Activated naive CD4-positive, alpha-beta T cell treated with anti-CD3 and anti-CD28 coated beads, Interleukin-2, amount 10 ng/mL, durations not matched to agents 7 days and 5 days (primary cell): ENCODE measurements around the gene RASGRP4.
"Not testable (repeated sequence)": the region's sequence is repeated elsewhere in the genome, so short reads cannot be mapped to it uniquely, and the experiment has no call there.

Experiments
- CTCF ChIA-PET: fragments of 350-600 bp; sonication (Branson Sonifier 250); formaldehyde crosslinking; loops from one replicate; lab custom pipeline; 2021; ENCODE audit warnings: antibody characterized with exemption; lab: Charles Lee
- DNase-seq: peaks from one replicate; pipeline ENCODE4 v3.0.0-alpha.2; 2020
- H3K27ac Mint-ChIP-seq: one replicate; pipeline ENCODE4 v1.8.0; 2021; ENCODE audit warnings: mild to moderate bottlenecking, moderate library complexity, mixed read lengths
- H3K27me3 Mint-ChIP-seq: one replicate; pipeline ENCODE4 v1.8.0; 2021; ENCODE audit warnings: mild to moderate bottlenecking, mixed read lengths
- H3K36me3 Mint-ChIP-seq: one replicate; pipeline ENCODE4 v1.8.0; 2021; ENCODE audit warnings: mixed read lengths
- H3K4me1 Mint-ChIP-seq: one replicate; pipeline ENCODE4 v1.8.0; 2021; ENCODE audit warnings: mixed read lengths
- H3K4me3 Mint-ChIP-seq: one replicate; pipeline ENCODE4 v1.8.0; 2021; ENCODE audit warnings: mild to moderate bottlenecking, moderate library complexity, mixed read lengths
- H3K9me3 Mint-ChIP-seq: one replicate; pipeline ENCODE4 v1.8.0; 2021; ENCODE audit warnings: mixed read lengths

The RASGRP4 gene

GRCh38 chr19:38375748-38376147, 50.3 kb downstream of the RASGRP4 start:
- CTCF ChIA-PET: interaction anchor here (0.5 to 2.8 kb wide), 2 partner anchors 40 to 455 kb away, joined by 3 to 16 read pairs; partner anchors contain the start of gene CATSPERG
- peak overlapping the region; percentile 99 for H3K4me3 Mint-ChIP-seq
- peaks cover 13% of the 10 kb centered on the region for H3K27me3 Mint-ChIP-seq
- peaks cover 25% of the 10 kb centered on the region for H3K36me3 Mint-ChIP-seq
- no peak for DNase-seq
- peaks cover 27% of the 10 kb centered on the region for H3K4me1 Mint-ChIP-seq
- H3K27ac Mint-ChIP-seq: peak overlapping the region; percentile 96
- H3K9me3 Mint-ChIP-seq: no peaks in the 10 kb centered on the region

GRCh38 chr19:38375098-38375493, 50.9 kb downstream of the RASGRP4 start:
- Mint-ChIP-seq H3K4me3 (peak overlapping the region; percentile 99), H3K27me3 (peaks cover 20% of the 10 kb centered on the region), H3K9me3 (no peaks in the 10 kb centered on the region), H3K27ac (peak overlapping the region; percentile 96), H3K36me3 (peaks cover 25% of the 10 kb centered on the region), H3K4me1 (peaks cover 27% of the 10 kb centered on the region)
- CTCF ChIA-PET: interaction anchor here (1.1 to 2.8 kb wide), 6 partner anchors 10 to 39 kb away, joined by 3 to 16 read pairs (median 4); partner anchors contain the start of genes CATSPERG and FAM98C
- no peak for DNase-seq

GRCh38 chr19:38374332-38375097, 51.5 kb downstream of the RASGRP4 start, which contains the start of gene PSMD8:
Gene PSMD8 (plus strand): TSS chr19:38374571. CDS start chr19:38374602, 31 bp downstream.
- H3K27me3 Mint-ChIP-seq: peaks cover 23% of the 10 kb centered on the region
- peak within 1 kb of the TSS; percentile 99 for H3K4me3 Mint-ChIP-seq
- no peaks in the 10 kb centered on the region for H3K9me3 Mint-ChIP-seq
- peaks cover 23% of the 10 kb centered on the region for H3K36me3 Mint-ChIP-seq
- peaks cover 27% of the 10 kb centered on the region for H3K4me1 Mint-ChIP-seq
- CTCF ChIA-PET: interaction anchor here (0.7 to 2.8 kb wide), 12 partner anchors 11 to 556 kb away, joined by 3 to 16 read pairs (median 4); partner anchors contain the start of genes CATSPERG, FAM98C and SARS2
- peak within 1 kb of the TSS; percentile 96 for H3K27ac Mint-ChIP-seq
- peak; percentile 99 for DNase-seq

- CTCF ChIA-PET: interaction anchor here (0.7 to 2.8 kb wide), 11 partner anchors 11 to 556 kb away, joined by 3 to 16 read pairs (median 3); partner anchors contain the start of genes CATSPERG, FAM98C and SARS2
- Mint-ChIP-seq H3K36me3 (peaks cover 17% of the 10 kb centered on the region), H3K4me1 (peaks cover 27% of the 10 kb centered on the region)
These were observed 52.1 kb downstream of the RASGRP4 start for GRCh38 chr19:38373907-38374331.

GRCh38 chr19:38371081-38371480, 54.9 kb downstream of the RASGRP4 start:
- CTCF ChIA-PET: interaction anchor here (0.8 kb wide), 1 partner anchor 11 kb away, joined by 3 read pairs; no protein-coding TSS in a partner anchor
- no peak overlapping the region for H3K27ac Mint-ChIP-seq

More at GRCh38 chr19:38373907-38374331, 52.1 kb downstream of the RASGRP4 start:
- Mint-ChIP-seq H3K27ac (peak overlapping the region; percentile 96), H3K27me3 (peaks cover 23% of the 10 kb centered on the region), H3K9me3 (no peaks in the 10 kb centered on the region), H3K4me3 (peak overlapping the region; percentile 99)
- DNase-seq: no peak

GRCh38 chr19:38370299-38370698, 55.7 kb downstream of the RASGRP4 start:
- Mint-ChIP-seq H3K4me3 (no peak overlapping the region), H3K27ac (no peak overlapping the region)

More at GRCh38 chr19:38371081-38371480, 54.9 kb downstream of the RASGRP4 start:
- peaks cover 10% of the 10 kb centered on the region for H3K36me3 Mint-ChIP-seq
- H3K9me3 Mint-ChIP-seq: no peaks in the 10 kb centered on the region
- no peak overlapping the region for H3K4me3 Mint-ChIP-seq
- no peak for DNase-seq
- peaks cover 19% of the 10 kb centered on the region for H3K4me1 Mint-ChIP-seq
- peaks cover 46% of the 10 kb centered on the region for H3K27me3 Mint-ChIP-seq

GRCh38 chr19:38369584-38369983, 56.4 kb downstream of the RASGRP4 start:
- H3K4me3 Mint-ChIP-seq: no peak overlapping the region
- no peak for DNase-seq
- no peaks in the 10 kb centered on the region for H3K9me3 Mint-ChIP-seq
- CTCF ChIA-PET: no interaction called here
- peaks cover 59% of the 10 kb centered on the region for H3K27me3 Mint-ChIP-seq
- H3K27ac Mint-ChIP-seq: no peak overlapping the region
- H3K36me3 Mint-ChIP-seq: peaks cover under 1% of the 10 kb centered on the region
- H3K4me1 Mint-ChIP-seq: peaks cover 4% of the 10 kb centered on the region

More at GRCh38 chr19:38370299-38370698, 55.7 kb downstream of the RASGRP4 start:
- DNase-seq: no peak
- Mint-ChIP-seq H3K36me3 (peaks cover 7% of the 10 kb centered on the region), H3K27me3 (peaks cover 52% of the 10 kb centered on the region), H3K9me3 (no peaks in the 10 kb centered on the region), H3K4me1 (peaks cover 11% of the 10 kb centered on the region)
- CTCF ChIA-PET: interaction anchor here (0.8 kb wide), 1 partner anchor 10 kb away, joined by 3 read pairs; no protein-coding TSS in a partner anchor

- H3K36me3 Mint-ChIP-seq: no peaks in the 10 kb centered on the region
- no peak for DNase-seq
- H3K27ac Mint-ChIP-seq: no peak overlapping the region
- H3K4me3 Mint-ChIP-seq: no peak overlapping the region
- H3K9me3 Mint-ChIP-seq: no peaks in the 10 kb centered on the region
- H3K27me3 Mint-ChIP-seq: peaks cover 66% of the 10 kb centered on the region
- CTCF ChIA-PET: no interaction called here
- peaks cover 12% of the 10 kb centered on the region for H3K4me1 Mint-ChIP-seq
These were observed 59.0 kb downstream of the RASGRP4 start for GRCh38 chr19:38367041-38367440.

- peaks cover 83% of the 10 kb centered on the region for H3K27me3 Mint-ChIP-seq
- H3K27ac Mint-ChIP-seq, CTCF ChIA-PET, H3K9me3 Mint-ChIP-seq, H3K36me3 Mint-ChIP-seq, DNase-seq: not testable (repeated sequence)
- peak overlapping the region; percentile 82 for H3K4me3 Mint-ChIP-seq
- peaks cover 25% of the 10 kb centered on the region for H3K4me1 Mint-ChIP-seq
These were observed 62.9 kb downstream of the RASGRP4 start for GRCh38 chr19:38362946-38363688.

- no peaks in the 10 kb centered on the region for H3K36me3 Mint-ChIP-seq
- H3K27ac Mint-ChIP-seq: peak overlapping the region; percentile 74
- peak; percentile 95 for DNase-seq
- peaks cover 83% of the 10 kb centered on the region for H3K27me3 Mint-ChIP-seq
- peak overlapping the region; percentile 82 for H3K4me3 Mint-ChIP-seq
- peaks cover 25% of the 10 kb centered on the region for H3K4me1 Mint-ChIP-seq
- no peaks in the 10 kb centered on the region for H3K9me3 Mint-ChIP-seq
- CTCF ChIA-PET: no interaction called here
These were observed 63.7 kb downstream of the RASGRP4 start for GRCh38 chr19:38362076-38362945.

GRCh38 chr19:38361633-38362075, 64.4 kb downstream of the RASGRP4 start:
- H3K27ac Mint-ChIP-seq: peak overlapping the region; percentile 69
- H3K4me1 Mint-ChIP-seq: peaks cover 25% of the 10 kb centered on the region
- peak; percentile 86 for DNase-seq
- no peaks in the 10 kb centered on the region for H3K36me3 Mint-ChIP-seq
- H3K4me3 Mint-ChIP-seq: peak overlapping the region; percentile 82
- CTCF ChIA-PET: interaction anchor here (1.5 kb wide), 1 partner anchor 41 kb away, joined by 3 read pairs; the partner anchor contains the start of gene FAM98C
- H3K9me3 Mint-ChIP-seq: no peaks in the 10 kb centered on the region
- peaks cover 83% of the 10 kb centered on the region for H3K27me3 Mint-ChIP-seq

GRCh38 chr19:38360839-38361631, 65.0 kb downstream of the RASGRP4 start:
- H3K4me1 Mint-ChIP-seq: peaks cover 25% of the 10 kb centered on the region
- no peak for DNase-seq
- no peak overlapping the region for H3K27ac Mint-ChIP-seq
- H3K27me3 Mint-ChIP-seq: peaks cover 83% of the 10 kb centered on the region
- CTCF ChIA-PET: interaction anchor here (0.7 to 1.5 kb wide), 3 partner anchors 10 to 42 kb away, joined by 3 read pairs; partner anchors contain the start of genes FAM98C and PSMD8
- no peaks in the 10 kb centered on the region for H3K36me3 Mint-ChIP-seq
- H3K9me3 Mint-ChIP-seq: no peaks in the 10 kb centered on the region
- peak overlapping the region; percentile 82 for H3K4me3 Mint-ChIP-seq
